Measurements from ENCODE around the gene SPATA7.

Gene SPATA7

DNA sequence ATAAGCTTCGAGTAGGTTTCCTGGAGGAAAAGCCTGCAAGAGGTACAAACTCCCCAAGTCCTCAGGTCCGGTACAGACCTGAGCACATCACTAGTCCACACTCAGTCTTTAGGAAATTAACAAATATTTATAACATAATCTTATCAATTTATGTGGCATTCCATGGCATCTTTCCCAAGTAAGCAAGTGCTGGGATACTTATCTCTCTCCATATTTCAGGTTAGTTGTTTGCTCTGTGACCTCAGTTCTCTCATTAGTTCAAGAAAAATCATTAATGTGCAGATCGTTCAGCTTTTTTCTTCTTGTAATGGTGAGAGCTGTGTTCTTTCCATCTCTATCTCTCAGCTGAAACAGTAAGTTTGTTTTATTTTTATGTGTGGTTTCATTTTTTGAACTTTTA is 34.7 kb downstream of the SPATA7 start:
- DNase-seq (ENCODE audit: low spot score), result no peak

GRCh38 chr14:88421286-88421685 is 35.8 kb downstream of the SPATA7 start:
- peak; percentile 32 for DNase-seq (ENCODE audit: low spot score)

- no peak for DNase-seq (ENCODE audit: low spot score)
These were observed 36.6 kb downstream of the SPATA7 start for GRCh38 chr14:88422047-88422446.

GRCh38 chr14:88422919-88423650 is 37.6 kb downstream of the SPATA7 start:
- DNase-seq (ENCODE audit: low spot score), result peak; percentile 62

DNA sequence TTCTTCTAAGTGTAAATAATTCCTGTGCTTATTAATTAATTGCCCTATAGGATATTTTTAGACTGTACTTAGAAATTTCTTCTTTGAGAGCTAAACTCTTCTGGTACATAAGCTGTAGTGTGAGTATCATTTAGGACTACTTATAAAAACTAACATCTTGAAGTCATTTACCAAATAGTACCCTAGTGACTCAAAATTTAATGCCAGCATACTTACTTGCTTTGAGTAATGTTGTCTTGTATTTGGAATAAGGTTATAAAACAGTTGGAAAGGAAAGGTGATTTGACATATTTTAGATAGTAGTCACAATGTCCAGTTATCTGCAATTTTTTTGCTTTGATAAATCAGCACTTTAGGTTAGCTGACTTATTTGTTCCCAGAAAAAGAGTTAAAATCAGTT is 39.1 kb downstream of the SPATA7 start:
- peak; percentile 20 for DNase-seq (ENCODE audit: low spot score)

DNA sequence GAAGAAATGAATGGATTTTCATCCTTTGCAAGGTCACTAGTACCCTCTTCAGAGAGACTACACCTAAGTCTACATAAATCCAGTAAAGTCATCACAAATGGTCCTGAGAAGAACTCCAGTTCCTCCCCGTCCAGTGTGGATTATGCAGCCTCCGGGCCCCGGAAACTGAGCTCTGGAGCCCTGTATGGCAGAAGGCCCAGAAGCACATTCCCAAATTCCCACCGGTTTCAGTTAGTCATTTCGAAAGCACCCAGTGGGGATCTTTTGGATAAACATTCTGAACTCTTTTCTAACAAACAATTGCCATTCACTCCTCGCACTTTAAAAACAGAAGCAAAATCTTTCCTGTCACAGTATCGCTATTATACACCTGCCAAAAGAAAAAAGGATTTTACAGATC is 40.8 kb downstream of the SPATA7 start:
- no peak for DNase-seq (ENCODE audit: low spot score)

DNA sequence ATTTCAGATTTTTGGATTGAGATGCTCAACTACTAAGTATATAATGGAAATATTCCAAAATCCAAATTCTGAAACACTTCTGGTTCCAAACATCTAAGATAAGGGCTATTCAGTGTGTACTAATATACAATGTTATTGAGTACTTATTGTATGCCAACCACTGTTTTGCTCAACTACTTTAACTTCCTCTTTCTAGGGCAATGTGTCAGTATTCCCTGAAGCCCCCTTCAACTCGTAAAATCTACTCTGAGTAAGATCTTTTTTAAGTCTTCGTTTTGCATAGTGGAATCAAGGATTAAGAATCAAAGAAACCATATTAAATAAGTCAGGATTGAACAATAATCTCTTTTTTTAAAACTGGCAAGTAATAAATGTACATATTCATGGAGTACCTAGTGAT is 45.5 kb downstream of the SPATA7 start:
- DNase-seq (ENCODE audit: low spot score), result no peak

- no peak for DNase-seq (ENCODE audit: low spot score)
These were observed 52.2 kb downstream of the SPATA7 start for GRCh38 chr14:88437658-88438057.

DNA sequence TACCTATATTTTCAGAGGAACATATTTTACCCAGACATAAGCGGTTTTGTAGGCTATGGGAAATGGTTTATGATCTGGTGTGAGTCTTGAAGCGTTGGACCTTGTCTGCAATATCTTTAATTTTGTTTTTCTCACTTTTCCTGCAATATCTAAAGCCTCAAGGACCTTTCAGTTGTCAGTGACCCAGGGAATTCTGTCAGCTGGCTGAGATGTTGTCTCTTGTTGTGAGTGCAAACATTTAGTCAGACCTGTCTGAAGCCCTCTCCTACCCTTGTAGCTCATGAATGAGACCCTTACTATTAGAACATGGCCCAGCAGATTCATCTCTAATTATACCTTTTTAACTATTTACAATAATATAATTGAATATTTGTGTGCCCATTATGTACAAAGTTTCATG is 53.6 kb downstream of the SPATA7 start:
- no peak for DNase-seq (ENCODE audit: low spot score)

DNA sequence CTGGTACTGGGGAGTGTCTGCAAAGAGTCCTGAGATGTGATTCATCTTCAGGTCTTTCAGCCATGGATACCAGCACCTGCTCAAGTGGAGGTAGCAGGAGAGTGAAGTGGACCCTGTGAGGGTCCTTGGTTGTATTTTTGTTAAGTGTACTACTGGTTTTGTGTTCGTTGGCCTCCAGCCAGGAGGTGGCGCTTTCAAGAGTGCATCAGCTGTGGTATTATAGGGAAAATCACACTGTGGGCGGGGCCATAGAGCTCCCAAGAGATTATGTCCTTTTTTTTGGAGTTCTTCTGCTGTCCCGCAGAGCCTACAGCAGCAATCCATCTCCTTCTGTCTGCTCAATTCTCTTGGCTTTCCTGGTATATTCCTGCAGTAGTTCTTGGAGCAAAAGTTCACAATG is 66.8 kb downstream of the SPATA7 start:
- no peak for DNase-seq (ENCODE audit: low spot score)

DNA sequence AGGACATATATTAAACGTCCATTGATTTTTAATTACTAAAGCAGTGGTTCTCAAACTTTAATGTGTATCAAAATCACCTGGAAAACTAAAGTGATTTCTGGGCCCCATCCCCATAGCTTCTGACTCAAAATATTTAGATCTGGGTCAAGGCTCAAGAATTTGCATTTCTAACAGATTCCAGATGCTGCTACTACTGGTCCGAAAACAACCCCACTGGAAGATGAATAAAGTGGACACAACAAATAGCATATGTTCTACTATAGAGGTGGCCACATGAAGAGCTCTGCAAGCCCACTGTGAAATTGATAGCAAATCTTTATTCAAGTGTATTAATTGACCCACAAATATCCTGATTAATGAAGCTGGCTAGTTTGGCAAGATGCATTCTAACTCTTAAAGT is 69.4 kb downstream of the SPATA7 start:
- DNase-seq (ENCODE audit: low spot score), result peak; percentile 63

DNA sequence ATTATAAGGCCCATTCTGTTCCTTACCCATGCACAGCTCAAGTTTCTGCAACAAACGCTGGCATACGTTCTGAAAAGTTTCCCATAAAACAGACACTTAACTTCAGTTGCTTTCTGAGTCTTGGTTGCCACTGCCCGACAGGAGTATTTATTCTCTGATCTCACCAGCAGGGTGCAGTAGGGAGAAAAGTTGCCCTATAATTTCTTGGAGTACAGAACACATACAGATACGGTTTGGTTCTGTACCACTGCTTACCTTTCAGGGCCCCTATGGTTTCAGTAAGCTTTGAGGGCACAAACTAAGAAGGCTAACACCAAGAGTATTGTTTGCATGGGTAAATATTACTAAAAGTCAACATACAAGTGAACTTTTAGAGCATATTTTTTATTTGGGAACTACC is 77.9 kb downstream of the SPATA7 start:
- no peak for DNase-seq (ENCODE audit: low spot score)

GRCh38 chr14:88468406-88468805 is 82.9 kb downstream of the SPATA7 start:
- peak; percentile 58 for DNase-seq (ENCODE audit: low spot score)

DNA sequence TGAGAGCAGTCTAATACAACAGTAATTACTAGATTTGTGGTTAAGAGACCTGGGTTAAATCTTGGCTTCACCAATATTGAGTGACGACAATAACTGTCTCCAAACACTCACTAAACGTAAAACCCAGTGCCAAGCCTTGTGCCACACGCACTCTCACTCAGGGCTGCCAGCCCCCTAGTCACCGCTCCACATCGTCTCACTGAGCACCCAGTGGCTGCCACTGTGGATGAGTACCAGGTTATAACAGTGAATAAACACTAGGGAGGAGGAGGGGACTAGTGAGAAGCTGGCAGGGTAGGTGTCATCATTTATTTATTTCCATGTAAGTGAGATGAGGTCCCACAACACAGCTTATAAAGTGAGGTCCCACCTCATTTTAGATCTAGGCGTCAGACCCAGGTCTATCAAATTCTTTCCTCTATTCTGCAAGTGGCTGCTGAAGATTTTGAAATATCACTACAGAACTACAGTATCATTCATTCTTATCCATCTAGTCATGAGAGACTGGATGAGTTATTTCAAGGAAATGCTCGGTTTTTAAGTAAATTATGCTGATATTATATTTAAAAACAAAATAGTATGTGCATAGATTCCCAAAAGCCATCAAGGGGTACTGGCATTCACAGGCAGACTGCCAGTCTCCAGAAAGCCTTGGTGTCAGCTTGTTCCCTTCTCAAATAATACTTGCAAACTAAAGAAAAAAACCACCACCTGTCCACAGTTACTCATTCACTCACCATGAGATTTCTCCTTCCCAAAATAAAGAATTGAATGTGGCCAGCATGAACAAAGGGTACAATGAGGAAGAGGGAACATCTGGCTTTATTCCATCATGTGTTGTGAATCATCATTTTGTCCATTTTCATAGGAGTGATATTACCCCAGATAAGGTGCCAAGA is 85.3 kb downstream of the SPATA7 start:
- no peak for DNase-seq (ENCODE audit: low spot score)

DNA sequence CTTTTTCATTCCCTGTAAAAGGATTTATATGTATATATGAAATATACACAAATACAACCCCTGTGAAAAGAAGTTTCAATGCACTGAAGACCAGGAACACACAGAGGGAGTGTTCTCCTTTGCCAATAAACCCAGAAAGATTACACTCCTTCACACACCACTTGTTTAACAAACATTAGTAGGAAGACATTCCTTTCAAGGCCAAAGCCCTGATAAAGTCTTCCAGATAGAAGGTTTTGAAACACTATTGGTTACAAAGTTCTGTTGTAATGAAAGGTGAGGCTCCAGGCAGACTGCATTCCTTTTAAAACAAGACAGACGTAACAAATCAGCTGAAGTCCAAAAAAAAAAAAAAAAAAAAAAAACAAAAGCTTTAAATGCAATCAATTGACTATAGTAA is 88.3 kb downstream of the SPATA7 start:
- no peak for DNase-seq (ENCODE audit: low spot score)

- no peak for DNase-seq (ENCODE audit: low spot score)
These were observed 90.8 kb downstream of the SPATA7 start for GRCh38 chr14:88476214-88476774.

GRCh38 chr14:88476825-88477224 is 91.4 kb downstream of the SPATA7 start:
- no peak for DNase-seq (ENCODE audit: low spot score)

DNA sequence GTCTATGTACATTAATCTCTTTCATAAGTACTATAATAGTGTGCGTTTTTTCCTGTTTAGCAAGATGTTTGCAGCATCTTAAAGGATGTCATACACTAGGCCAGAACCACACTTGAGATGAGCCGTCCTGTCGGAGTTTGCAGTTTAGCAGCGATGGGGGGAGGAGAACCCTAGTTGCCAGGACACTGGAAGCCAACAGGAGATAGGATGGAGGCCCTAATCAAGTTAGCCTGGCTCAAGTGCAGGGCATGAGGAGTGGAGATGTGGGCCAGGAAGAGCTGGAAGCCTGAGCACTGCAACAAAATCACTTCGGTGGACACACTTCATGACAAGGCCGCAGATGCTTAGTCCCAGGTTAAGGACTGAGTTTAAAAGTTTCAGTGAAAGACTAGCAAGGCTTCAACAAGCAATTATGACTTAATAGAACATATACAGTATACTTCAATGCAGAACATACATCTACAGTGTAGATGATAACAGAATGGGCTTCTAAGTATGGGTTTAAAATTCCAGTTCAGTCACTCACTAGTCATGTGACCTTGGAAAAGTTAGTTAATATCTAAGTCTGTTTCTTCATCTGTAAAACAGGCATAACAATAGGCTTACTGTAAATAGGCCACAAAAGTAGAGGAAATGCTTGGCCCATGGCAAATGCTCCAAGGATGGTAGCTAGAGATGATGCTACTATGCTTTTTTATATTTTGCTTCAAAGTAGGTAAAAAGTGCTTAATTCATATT is 92.2 kb downstream of the SPATA7 start:
- DNase-seq (ENCODE audit: low spot score), result no peak

DNA sequence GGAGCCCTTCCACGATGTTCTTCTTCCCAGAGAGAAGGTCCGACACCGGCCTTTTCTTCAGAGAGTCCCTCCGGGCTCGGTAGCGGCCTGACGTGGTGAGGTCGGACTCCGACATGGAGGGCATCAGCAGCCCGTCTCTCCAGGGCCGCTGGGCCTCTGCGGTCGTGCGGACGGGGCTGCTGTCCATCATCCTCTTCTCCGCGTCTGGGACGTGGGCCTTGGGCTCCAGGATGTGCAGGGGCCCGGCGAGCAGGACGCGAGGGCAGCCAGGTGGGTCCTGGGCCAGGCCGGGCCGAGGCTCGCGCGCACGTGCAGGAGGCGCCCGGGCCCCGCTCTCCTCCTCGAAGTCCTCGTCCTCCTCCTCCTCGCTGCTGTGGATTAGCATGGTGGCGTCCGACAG is 93.5 kb downstream of the SPATA7 start:
- DNase-seq (ENCODE audit: low spot score), result no peak

GRCh38 chr14:88479574-88479987 is 94.1 kb downstream of the SPATA7 start:
- no peak for DNase-seq (ENCODE audit: low spot score)

- no peak for DNase-seq (ENCODE audit: low spot score)
These were observed 95.6 kb downstream of the SPATA7 start for GRCh38 chr14:88481059-88481458.

- DNase-seq (ENCODE audit: low spot score), result no peak
These were observed 96.3 kb downstream of the SPATA7 start for GRCh38 chr14:88481794-88482193.
